Amniotic stem cell (primary cell): ENCODE data around the gene FADS3.

Source experiments
- DNase-seq: peaks from one replicate; lab custom pipeline; 2025; lab: John Stamatoyannopoulos, UW

FADS3 gene

GRCh38 chr11:61855939-61856680 is 35.2 kb downstream of the FADS3 start:
- no peak for DNase-seq

GRCh38 chr11:61854966-61855714 is 36.2 kb downstream of the FADS3 start:
- no peak for DNase-seq

- no peak for DNase-seq
These were observed 37.0 kb downstream of the FADS3 start for GRCh38 chr11:61854206-61854895.

- DNase-seq = no peak
These were observed 37.6 kb downstream of the FADS3 start for GRCh38 chr11:61853698-61854169.

- no peak for DNase-seq
These were observed 39.4 kb downstream of the FADS3 start for GRCh38 chr11:61851900-61852295.

- DNase-seq = no peak
These were observed 40.0 kb downstream of the FADS3 start for GRCh38 chr11:61851113-61851899.

- DNase-seq = no peak
These were observed 40.7 kb downstream of the FADS3 start for GRCh38 chr11:61850687-61851086.

GRCh38 chr11:61848631-61849030 is 42.7 kb downstream of the FADS3 start:
- no peak for DNase-seq

GRCh38 chr11:61847914-61848581 is 43.3 kb downstream of the FADS3 start:
- DNase-seq = no peak

- no peak for DNase-seq
These were observed 44.9 kb downstream of the FADS3 start for GRCh38 chr11:61846362-61847020.

- DNase-seq = no peak
These were observed 46.3 kb downstream of the FADS3 start for GRCh38 chr11:61844909-61845565.

- no peak for DNase-seq
These were observed 48.9 kb downstream of the FADS3 start for GRCh38 chr11:61842528-61842820.

- no peak for DNase-seq
These were observed 49.5 kb downstream of the FADS3 start for GRCh38 chr11:61841636-61842527.

GRCh38 chr11:61840371-61840770 is 51.0 kb downstream of the FADS3 start:
- DNase-seq = no peak

GRCh38 chr11:61839742-61840141 is 51.6 kb downstream of the FADS3 start:
- DNase-seq = no peak

GRCh38 chr11:61838921-61839320 is 52.4 kb downstream of the FADS3 start:
- DNase-seq = no peak

- no peak for DNase-seq
These were observed 52.8 kb downstream of the FADS3 start for GRCh38 chr11:61838501-61838900.

GRCh38 chr11:61837411-61838005 is 53.8 kb downstream of the FADS3 start:
- DNase-seq = no peak

GRCh38 chr11:61836193-61836592 is 55.2 kb downstream of the FADS3 start:
- no peak for DNase-seq
